ENCODE measurements around the gene FAM24B.

Gene FAM24B

DNA sequence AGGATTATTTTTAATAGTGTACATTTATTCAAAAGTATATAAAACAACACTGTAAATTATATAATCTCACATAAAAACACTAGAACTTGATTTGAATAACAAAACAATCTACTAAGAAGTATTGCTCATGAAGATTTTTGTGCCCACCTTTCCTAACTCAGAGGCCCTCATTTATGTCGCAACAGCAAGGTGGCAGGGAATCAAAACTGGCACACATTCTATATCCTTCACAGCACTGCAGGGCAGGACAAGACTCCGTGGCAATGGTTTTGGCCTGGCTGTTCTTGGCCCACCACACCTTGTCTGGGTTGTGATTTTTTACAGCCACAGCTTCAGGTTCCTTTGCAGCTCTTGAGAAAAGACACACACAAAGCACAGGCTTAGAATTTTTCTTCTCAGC lies 30.3 kb downstream of the FAM24B start:
- TF ChIP-seq, protein P1, sequence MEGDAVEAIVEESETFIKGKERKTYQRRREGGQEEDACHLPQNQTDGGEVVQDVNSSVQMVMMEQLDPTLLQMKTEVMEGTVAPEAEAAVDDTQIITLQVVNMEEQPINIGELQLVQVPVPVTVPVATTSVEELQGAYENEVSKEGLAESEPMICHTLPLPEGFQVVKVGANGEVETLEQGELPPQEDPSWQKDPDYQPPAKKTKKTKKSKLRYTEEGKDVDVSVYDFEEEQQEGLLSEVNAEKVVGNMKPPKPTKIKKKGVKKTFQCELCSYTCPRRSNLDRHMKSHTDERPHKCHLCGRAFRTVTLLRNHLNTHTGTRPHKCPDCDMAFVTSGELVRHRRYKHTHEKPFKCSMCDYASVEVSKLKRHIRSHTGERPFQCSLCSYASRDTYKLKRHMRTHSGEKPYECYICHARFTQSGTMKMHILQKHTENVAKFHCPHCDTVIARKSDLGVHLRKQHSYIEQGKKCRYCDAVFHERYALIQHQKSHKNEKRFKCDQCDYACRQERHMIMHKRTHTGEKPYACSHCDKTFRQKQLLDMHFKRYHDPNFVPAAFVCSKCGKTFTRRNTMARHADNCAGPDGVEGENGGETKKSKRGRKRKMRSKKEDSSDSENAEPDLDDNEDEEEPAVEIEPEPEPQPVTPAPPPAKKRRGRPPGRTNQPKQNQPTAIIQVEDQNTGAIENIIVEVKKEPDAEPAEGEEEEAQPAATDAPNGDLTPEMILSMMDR (IDR thresholded peaks at IDR 0.05; ENCODE audit: low read depth, low read length), result no peak
- no peak overlapping the region for H3K4me3 ChIP-seq (replicated peaks in 1 of 2; ENCODE audit: low read depth in 2 of 2, low read length in 2 of 2)
- DNase-seq (ENCODE audit: low read depth in 2 of 2), result no peak

DNA sequence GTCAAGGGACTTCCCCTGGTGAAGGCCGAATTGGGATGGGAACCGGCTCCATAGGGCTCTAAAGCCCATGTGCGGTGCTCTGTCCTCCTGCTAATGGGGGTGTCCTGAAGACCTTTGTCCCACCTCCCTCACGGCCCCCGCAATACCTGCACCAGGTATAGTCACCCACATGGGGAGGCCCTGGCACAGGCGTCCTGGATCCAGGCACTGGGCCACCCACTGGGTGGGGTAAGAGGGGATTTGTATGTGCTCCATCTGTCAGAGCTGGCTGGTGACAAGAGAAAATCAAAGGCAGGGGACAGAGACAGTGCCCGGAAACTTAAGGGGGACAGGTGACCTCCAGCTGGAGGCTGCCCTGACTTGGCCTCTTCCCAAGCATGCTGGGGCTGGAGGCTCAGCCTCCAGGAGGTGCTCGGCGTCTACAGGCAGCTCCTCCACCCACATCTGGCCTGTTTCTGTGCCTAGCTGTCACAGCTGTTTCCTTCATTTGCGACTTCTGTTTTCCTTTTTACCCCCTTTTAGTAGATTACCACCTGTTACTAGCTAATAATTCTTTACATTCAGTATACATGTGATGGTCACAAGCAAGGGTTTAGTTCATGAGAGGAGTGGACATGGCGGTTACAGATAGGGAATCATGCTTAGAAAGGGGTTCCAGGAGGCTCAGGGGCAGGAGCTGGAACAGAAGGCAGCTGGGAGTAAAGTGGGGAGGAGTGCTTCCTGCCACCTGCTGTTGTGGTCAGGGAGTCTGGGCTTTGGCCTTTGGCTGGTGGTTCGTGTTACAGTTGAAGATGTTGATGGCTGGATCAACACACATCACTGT lies 31.4 kb downstream of the FAM24B start:
- H3K4me3 ChIP-seq (replicated peaks in 1 of 2; ENCODE audit: low read depth in 2 of 2, low read length in 2 of 2), result no peak overlapping the region
- DNase-seq (ENCODE audit: low read depth in 2 of 2), result no peak
- TF ChIP-seq, protein P1 (IDR thresholded peaks at IDR 0.05; ENCODE audit: low read depth, low read length), result no peak

DNA sequence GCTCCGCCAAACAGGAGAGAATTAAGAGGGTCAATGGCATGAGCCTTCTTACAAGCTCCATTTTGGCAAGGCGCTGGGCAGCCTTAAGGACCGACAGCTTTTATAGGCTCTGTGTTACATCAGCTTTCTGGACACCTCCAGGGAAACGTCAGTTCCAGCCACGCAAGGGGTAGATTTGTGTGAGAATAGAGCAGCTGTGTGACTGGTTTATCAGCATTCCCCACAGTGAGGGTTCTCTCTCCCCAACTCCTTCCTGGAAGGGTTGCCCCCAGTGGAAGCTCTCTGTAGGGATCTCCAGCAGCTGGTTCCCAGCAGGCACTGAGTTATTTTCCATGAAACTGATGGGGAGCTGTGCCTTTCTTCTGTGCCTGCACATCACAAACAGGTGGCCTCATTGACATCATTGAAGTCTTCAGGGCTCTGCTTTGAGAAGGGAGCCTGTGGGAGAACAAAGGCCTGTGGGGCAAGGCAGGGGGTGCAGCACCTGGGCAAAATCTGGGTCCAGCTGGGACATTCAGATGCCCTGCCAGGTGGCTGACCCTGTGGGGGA lies 33.5 kb downstream of the FAM24B start, which contains the start of gene CUZD1:
Gene CUZD1, minus strand, starts transcription at position 75 of the 550 bp plus-strand sequence. Its CDS starts 14 bp downstream, at position 61.
- DNase-seq (ENCODE audit: low read depth in 2 of 2), result no peak
- H3K4me3 ChIP-seq (replicated peaks in 1 of 2; ENCODE audit: low read depth in 2 of 2, low read length in 2 of 2), result no peak within 1 kb of the TSS
- TF ChIP-seq, protein P1 (IDR thresholded peaks at IDR 0.05; ENCODE audit: low read depth, low read length), result no peak

DNA sequence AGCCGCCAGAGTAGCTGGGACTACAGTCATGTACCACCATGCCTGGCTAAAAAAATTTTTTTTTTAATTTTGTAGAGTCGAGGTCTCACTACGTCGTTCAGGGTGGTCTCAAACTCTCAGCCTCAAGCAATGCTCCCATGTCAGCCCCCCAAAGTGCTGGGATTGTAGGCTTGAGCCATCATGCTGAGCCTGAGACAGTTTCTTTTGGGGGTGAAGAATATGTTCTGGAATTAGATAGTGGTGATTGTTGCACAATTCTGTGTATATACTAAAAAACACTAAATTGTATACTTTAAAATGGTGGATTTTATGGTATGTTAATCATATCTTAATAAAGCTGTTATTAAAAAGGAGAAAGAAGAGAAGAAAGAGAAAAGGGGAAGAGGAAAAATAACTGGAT lies 35.2 kb downstream of the FAM24B start:
- DNase-seq (ENCODE audit: low read depth in 2 of 2), result no peak
- no peak overlapping the region for H3K4me3 ChIP-seq (replicated peaks in 1 of 2; ENCODE audit: low read depth in 2 of 2, low read length in 2 of 2)
- TF ChIP-seq, protein P1 (IDR thresholded peaks at IDR 0.05; ENCODE audit: low read depth, low read length), result no peak

DNA sequence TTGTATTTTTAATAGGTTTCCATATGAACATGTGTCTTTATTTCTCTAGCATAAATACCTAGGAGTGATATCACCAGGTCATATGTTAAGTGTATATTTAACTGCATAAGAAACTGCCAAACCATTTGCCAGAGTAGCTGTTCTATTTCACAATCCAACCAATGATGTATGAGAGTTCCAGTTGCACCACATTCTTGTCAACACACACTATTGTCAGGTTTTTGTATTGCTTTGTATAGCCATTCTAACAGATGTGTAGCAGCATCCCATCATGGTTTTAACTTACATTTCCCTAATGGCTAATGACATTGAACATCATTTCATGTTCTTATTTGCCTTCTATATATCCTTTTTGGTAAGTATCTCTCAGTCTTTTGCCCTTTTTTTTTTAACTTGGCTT lies 37.8 kb downstream of the FAM24B start:
- DNase-seq (ENCODE audit: low read depth in 2 of 2), result no peak
- TF ChIP-seq, protein P1 (IDR thresholded peaks at IDR 0.05; ENCODE audit: low read depth, low read length), result no peak
- no peak overlapping the region for H3K4me3 ChIP-seq (replicated peaks in 1 of 2; ENCODE audit: low read depth in 2 of 2, low read length in 2 of 2)

DNA sequence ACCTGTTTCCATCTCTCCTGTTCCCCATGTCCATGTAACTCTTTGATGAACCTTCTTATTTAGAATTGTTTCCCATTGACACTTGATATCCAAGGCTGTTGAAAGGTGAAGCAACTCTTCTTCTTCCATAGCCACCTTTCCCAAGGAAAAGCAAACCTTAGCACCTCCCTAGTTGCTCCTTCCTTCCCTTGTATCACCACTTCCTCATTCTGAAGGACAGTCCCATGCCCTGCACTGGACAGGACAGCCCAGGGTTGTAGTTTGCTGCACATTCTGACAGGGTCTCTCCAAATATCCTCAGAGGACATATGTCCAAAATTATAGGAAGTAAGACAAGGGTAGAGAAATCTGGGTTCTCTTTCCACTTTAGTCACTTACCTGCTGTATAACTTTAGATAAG lies 39.9 kb downstream of the FAM24B start:
- H3K4me3 ChIP-seq (replicated peaks in 1 of 2; ENCODE audit: low read depth in 2 of 2, low read length in 2 of 2), result no peak overlapping the region
- DNase-seq (ENCODE audit: low read depth in 2 of 2), result no peak
- TF ChIP-seq, protein P1 (IDR thresholded peaks at IDR 0.05; ENCODE audit: low read depth, low read length), result no peak

Data from cardiac fibroblast (primary cell).